HG02678 (cell line): ENCODE measurements around the gene MUC4.

Source experiments
- ATAC-seq: cut with Tn5 transposase; IDR thresholded peaks from one replicate; pipeline ENCODE4 v1.9.1; 2021; ENCODE audit warnings: mild to moderate bottlenecking, moderate library complexity; ENCODE audit not compliant: unreplicated experiment

The MUC4 gene

DNA sequence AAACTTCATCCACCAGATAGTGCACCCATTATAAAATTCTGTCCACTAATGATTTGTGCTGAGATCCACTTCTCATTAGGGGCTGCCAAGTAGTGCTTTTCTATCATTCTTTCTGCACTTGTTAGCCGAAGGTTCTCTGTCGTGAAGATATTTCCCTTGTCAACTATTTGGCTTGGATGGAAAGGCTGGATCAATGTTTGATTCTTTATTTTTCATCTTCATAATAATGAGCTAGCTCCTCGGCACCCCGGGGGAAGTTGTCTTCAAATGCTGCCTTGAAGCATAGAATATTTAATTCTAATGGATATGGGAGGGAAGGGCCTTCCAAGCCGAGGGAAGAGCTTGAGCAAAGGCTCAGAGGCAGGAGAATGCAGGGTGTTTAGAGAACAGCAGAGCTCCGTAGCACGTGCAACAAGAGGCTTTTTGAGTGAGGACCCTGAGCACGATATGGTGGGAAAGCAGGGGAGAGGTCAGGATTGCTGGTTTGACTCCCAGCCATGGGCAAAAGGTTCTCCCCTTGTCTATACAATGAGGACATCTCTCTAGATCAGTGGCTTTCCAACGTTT is 107.2 kb downstream of the MUC4 start:
- ATAC-seq, result no peak

DNA sequence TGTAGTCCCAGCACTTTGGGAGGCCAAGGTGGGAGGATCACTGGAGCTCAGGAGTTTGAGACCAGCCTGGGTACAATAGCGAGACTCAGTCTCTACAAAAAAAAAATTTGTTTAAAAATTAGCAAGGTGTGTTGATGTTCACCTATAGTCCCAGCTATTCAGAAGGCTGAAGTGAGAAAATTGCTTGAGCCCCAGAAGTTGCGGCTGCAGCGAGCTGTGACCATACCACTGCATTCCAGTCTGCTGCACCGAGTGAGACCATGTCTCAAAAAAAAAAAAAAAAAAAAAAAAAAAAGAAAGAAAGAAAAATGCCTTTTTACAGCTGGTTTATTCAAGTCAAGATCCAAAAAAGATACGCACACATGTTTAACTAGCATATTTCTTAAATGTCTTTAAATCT is 108.0 kb downstream of the MUC4 start:
- ATAC-seq, result no peak

DNA sequence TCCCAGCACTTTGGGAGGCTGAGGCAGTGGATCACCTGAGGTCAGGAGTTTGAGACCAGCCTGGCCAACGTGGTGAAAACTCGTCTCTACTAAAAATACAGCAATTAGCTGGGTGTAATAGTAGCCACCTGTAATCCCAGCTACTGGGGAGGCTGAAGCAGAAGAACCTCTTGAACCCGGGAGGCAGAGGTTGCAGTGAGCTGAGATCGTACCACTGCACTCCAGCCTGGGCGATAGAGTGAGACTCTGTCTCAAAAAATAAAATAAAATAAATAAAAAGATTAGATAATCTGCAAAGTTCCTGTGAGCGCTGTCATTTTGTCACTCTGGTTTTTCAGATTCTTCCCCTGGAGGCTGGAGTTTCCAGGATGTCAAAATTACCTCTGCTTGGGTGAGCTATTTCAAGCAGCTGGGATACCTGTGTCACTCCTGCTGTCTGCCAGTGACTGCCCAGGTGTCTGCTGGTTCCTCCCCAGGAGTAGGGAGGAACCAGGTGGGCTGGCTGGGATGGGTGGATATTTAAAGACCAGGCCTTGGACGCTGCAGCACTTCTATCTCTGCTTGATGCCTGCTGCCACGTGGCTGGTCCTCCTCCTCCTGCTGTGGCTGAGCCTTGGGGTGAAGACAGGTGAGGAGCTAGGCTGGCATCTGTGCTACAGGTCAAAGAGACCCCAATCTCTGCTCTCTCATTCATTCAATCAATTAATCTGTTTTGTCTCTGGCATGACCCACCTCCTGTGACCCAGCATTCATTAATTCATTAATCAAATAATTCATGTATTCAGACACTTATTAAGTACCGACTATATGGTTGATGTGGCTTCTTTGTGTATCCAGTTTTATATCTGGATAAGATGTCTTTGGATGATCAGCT is 110.5 kb downstream of the MUC4 start:
- no peak for ATAC-seq

GRCh38 chr3:195700319-195700718 is 111.4 kb downstream of the MUC4 start:
- ATAC-seq, result no peak

DNA sequence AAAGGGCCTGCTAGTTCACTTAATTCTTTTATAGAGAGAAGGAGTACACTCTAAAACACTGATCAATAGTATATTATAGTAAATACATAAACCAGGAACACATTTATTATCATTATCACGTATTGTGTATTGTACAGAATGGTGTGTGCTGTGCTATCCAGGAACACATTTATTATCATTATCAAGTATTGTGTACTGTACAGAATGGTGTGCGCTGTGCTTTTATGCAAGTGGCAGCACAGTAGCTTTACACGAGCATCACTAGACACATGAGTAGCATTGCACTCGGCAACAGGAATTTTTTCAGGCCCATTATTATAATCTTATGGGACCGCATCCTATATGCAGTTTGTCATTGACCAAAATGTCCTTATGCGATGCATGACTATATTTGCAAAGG is 111.9 kb downstream of the MUC4 start:
- ATAC-seq, result no peak

GRCh38 chr3:195699388-195699771 is 112.3 kb downstream of the MUC4 start:
- ATAC-seq, result no peak

- no peak for ATAC-seq
Observed at GRCh38 chr3:195698647-195699387, 112.9 kb downstream of the MUC4 start.

DNA sequence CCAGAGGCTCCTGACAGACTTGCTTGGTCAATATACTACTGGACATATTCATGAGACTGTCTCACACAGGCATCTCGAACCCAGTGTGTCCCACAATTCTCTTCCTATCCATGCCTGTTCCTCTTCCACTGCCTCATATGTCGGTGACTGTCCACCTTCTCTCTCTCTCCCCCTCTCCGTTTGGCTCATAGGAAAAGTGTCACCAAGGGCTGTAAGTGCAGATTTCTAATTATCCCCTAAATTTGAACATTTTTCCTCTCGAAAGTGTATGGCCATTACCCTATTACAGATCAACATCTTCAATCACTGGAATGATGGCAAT is 113.4 kb downstream of the MUC4 start:
- no peak for ATAC-seq

- no peak for ATAC-seq
Observed at GRCh38 chr3:195697582-195698324, 114.0 kb downstream of the MUC4 start.
